WI38 (cell line): Measurements from ENCODE around the gene TBL1XR1.

ENCODE experiments used
- H3K4me3 ChIP-seq: 2 replicates; pipeline ENCODE4 v1.5.1; 2011; ENCODE audit warnings: low read depth, mild to moderate bottlenecking, control low read depth, low read length
- CTCF ChIP-seq: IDR thresholded peaks from 2 replicates; pipeline ENCODE4 v1.5.1; 2012; ENCODE audit warnings: low read depth, mild to moderate bottlenecking, control low read depth, low read length

Gene TBL1XR1

DNA sequence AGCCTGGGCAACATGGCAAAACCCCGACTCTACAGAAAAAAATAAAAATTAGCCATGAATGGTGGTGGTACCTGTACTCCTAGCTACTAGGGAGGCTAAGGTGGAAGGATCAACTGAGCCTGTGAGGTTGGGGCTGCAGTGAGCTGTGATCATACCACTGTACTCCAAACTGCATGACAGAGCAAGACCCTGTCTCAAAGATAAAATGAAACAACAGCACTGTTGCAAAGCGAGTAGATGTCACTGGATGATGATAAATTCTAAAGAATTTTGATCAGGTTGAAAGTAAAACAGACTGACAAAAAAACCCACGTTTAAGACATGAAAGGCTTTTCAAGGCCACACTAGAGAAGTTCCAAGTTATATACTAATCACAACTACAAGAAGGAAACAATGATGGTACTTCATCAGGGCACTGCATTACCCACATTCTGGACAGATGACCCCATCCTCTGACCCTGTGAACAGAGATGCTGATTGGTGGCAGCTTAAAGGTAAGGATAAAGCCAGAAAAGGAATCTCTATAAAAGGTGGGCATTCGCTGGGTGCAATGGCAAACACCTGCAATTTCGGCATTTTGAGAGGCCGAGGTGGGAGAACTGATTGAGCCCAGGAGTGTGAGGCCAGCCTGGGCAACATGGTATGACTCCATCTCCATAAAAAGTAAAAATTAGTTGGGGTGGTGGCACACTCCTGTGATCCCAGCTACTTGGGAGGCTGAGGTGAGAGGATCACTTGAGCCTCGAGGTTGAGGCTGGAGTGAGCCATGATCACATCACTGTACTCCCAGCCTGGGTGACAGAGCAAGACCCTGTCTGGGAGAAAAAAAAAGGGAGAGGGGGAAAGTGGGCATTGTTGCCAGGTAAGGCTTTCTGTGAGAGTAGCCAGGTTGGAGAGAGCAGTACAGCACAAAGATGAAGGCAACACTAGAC is 59.2 kb downstream of the TBL1XR1 start:
- H3K4me3 ChIP-seq = no peak overlapping the region
- no peak for TF ChIP-seq CTCF

DNA sequence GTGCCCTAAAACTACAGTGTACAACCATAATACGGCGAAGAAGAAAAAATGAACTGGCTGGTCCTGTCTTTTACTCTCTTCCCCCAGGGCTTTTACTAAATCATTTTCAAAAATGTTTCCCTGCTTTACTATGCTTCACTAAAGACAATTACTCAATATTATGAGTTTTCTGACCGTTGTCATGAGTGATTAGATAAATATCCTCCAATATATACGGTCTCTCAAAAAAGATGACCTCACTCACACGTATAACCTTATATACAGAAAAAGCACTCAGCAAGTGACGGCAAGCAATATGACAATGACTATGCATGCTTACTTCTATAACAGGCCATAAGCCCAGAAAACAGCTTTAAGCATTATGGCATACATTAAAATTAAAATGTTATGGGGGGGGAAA is 60.5 kb downstream of the TBL1XR1 start:
- TF ChIP-seq CTCF = no peak
- no peak overlapping the region for H3K4me3 ChIP-seq

- H3K4me3 ChIP-seq = no peak overlapping the region
- no peak for TF ChIP-seq CTCF
Observed at GRCh38 chr3:177135841-177136492, 61.3 kb downstream of the TBL1XR1 start.

- no peak for TF ChIP-seq CTCF
- no peak overlapping the region for H3K4me3 ChIP-seq
Observed at GRCh38 chr3:177134816-177135210, 62.5 kb downstream of the TBL1XR1 start.

- TF ChIP-seq CTCF = no peak
- no peak overlapping the region for H3K4me3 ChIP-seq
Observed at GRCh38 chr3:177133860-177134815, 63.1 kb downstream of the TBL1XR1 start.

DNA sequence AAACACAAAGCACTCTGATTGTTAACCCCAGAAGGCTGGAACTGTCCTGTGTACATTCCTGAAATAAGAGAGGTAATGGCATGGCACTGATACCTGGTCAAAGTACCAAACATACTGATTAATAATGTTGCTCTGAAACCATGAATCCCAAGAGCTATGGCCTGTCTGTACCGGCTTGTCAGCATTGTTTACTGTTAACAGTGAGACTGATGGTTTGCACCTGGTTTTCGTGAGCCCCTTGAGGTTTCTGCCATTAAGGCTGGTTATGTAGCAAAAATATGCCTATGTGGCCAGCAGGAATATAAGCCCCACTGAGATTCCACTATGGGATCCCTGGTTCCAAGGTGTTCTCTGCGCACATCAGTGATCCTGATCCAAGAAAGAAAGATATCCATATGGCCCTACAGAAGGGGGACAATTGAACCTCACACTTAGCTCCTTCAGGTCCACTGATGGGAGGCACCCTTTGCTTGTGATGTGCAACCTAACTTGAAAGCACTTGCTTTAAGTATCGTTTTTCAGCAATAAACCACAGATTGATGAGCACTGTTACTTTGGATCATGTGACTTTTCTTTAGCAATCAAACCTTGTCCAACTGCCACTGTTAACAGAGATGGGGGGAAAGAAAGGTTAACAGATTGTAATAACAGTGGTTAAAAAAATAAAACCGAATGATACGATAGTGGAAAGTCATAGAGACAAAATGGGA is 65.2 kb downstream of the TBL1XR1 start:
- TF ChIP-seq CTCF = no peak
- H3K4me3 ChIP-seq = no peak overlapping the region
